Measurements from ENCODE around the gene ANKRD6.

ANKRD6 gene

GRCh38 chr6:89522778-89523177, 89.8 kb downstream of the ANKRD6 start:
- no peaks in the 10 kb centered on the region for H3K9me3 Mint-ChIP-seq
- no peak overlapping the region for H3K27ac Mint-ChIP-seq
- CTCF ChIA-PET = no interaction called here
- H3K4me1 Mint-ChIP-seq = no peaks in the 10 kb centered on the region
- H3K4me3 Mint-ChIP-seq = no peak overlapping the region
- H3K36me3 Mint-ChIP-seq = no peaks in the 10 kb centered on the region
- H3K27me3 Mint-ChIP-seq = peaks cover 4% of the 10 kb centered on the region
- no peak for DNase-seq

GRCh38 chr6:89525786-89526562, 93.0 kb downstream of the ANKRD6 start:
- no peak overlapping the region for H3K27ac Mint-ChIP-seq
- DNase-seq = no peak
- H3K27me3 Mint-ChIP-seq = peaks cover 4% of the 10 kb centered on the region

GRCh38 chr6:89526563-89526869, 93.6 kb downstream of the ANKRD6 start:
- Mint-ChIP-seq H3K27me3 (peaks cover 4% of the 10 kb centered on the region), H3K27ac (no peak overlapping the region), H3K36me3 (no peaks in the 10 kb centered on the region), H3K4me1 (no peaks in the 10 kb centered on the region), H3K9me3 (no peaks in the 10 kb centered on the region), H3K4me3 (no peak overlapping the region)
- no peak for DNase-seq
- CTCF ChIA-PET = no interaction called here

More at GRCh38 chr6:89525786-89526562, 93.0 kb downstream of the ANKRD6 start:
- Mint-ChIP-seq H3K4me3 (no peak overlapping the region), H3K4me1 (no peaks in the 10 kb centered on the region), H3K36me3 (no peaks in the 10 kb centered on the region), H3K9me3 (no peaks in the 10 kb centered on the region)
- CTCF ChIA-PET = no interaction called here

GRCh38 chr6:89527634-89528033, 94.7 kb downstream of the ANKRD6 start:
- Mint-ChIP-seq H3K9me3 (no peaks in the 10 kb centered on the region), H3K4me1 (no peaks in the 10 kb centered on the region), H3K27ac (no peak overlapping the region), H3K4me3 (no peak overlapping the region), H3K27me3 (peaks cover 4% of the 10 kb centered on the region), H3K36me3 (no peaks in the 10 kb centered on the region)
- CTCF ChIA-PET = no interaction called here
- no peak for DNase-seq

- no peaks in the 10 kb centered on the region for H3K4me1 Mint-ChIP-seq
- H3K9me3 Mint-ChIP-seq = no peaks in the 10 kb centered on the region
- no peak for DNase-seq
- no peak overlapping the region for H3K4me3 Mint-ChIP-seq
- CTCF ChIA-PET = no interaction called here
- H3K36me3 Mint-ChIP-seq = no peaks in the 10 kb centered on the region
- no peak overlapping the region for H3K27ac Mint-ChIP-seq
- H3K27me3 Mint-ChIP-seq = no peaks in the 10 kb centered on the region
These were observed 95.9 kb downstream of the ANKRD6 start for GRCh38 chr6:89528866-89529265.

- no peaks in the 10 kb centered on the region for H3K9me3 Mint-ChIP-seq
- DNase-seq = no peak
- no peak overlapping the region for H3K4me3 Mint-ChIP-seq
- H3K36me3 Mint-ChIP-seq = no peaks in the 10 kb centered on the region
- H3K27me3 Mint-ChIP-seq = peaks cover 6% of the 10 kb centered on the region
- no peak overlapping the region for H3K27ac Mint-ChIP-seq
- CTCF ChIA-PET = no interaction called here
- no peaks in the 10 kb centered on the region for H3K4me1 Mint-ChIP-seq
These were observed 98.0 kb downstream of the ANKRD6 start for GRCh38 chr6:89530982-89531381.

GRCh38 chr6:89536231-89536630, 103.3 kb downstream of the ANKRD6 start:
- Mint-ChIP-seq H3K27ac (no peak overlapping the region), H3K4me1 (no peaks in the 10 kb centered on the region), H3K27me3 (peaks cover 10% of the 10 kb centered on the region), H3K4me3 (no peak overlapping the region), H3K9me3 (no peaks in the 10 kb centered on the region), H3K36me3 (no peaks in the 10 kb centered on the region)
- DNase-seq = no peak
- CTCF ChIA-PET = no interaction called here

GRCh38 chr6:89539779-89540178, 106.8 kb downstream of the ANKRD6 start:
- no peaks in the 10 kb centered on the region for H3K4me1 Mint-ChIP-seq
- H3K9me3 Mint-ChIP-seq = no peaks in the 10 kb centered on the region
- peaks cover 9% of the 10 kb centered on the region for H3K27me3 Mint-ChIP-seq
- CTCF ChIA-PET = no interaction called here
- no peak overlapping the region for H3K4me3 Mint-ChIP-seq
- no peak for DNase-seq
- no peaks in the 10 kb centered on the region for H3K36me3 Mint-ChIP-seq
- no peak overlapping the region for H3K27ac Mint-ChIP-seq

- no peak for DNase-seq
- CTCF ChIA-PET = no interaction called here
- no peaks in the 10 kb centered on the region for H3K4me1 Mint-ChIP-seq
- no peak overlapping the region for H3K4me3 Mint-ChIP-seq
- H3K9me3 Mint-ChIP-seq = no peaks in the 10 kb centered on the region
- no peak overlapping the region for H3K27ac Mint-ChIP-seq
- no peaks in the 10 kb centered on the region for H3K36me3 Mint-ChIP-seq
- peaks cover 8% of the 10 kb centered on the region for H3K27me3 Mint-ChIP-seq
These were observed 109.3 kb downstream of the ANKRD6 start for GRCh38 chr6:89542081-89542857.

GRCh38 chr6:89542866-89543265, 109.9 kb downstream of the ANKRD6 start:
- Mint-ChIP-seq H3K27ac (no peak overlapping the region), H3K36me3 (no peaks in the 10 kb centered on the region), H3K4me3 (no peak overlapping the region), H3K4me1 (no peaks in the 10 kb centered on the region), H3K9me3 (no peaks in the 10 kb centered on the region), H3K27me3 (peaks cover 4% of the 10 kb centered on the region)
- CTCF ChIA-PET = no interaction called here
- DNase-seq = no peak

- H3K9me3 Mint-ChIP-seq = no peaks in the 10 kb centered on the region
- H3K36me3 Mint-ChIP-seq = no peaks in the 10 kb centered on the region
- H3K27ac Mint-ChIP-seq = no peak overlapping the region
- peaks cover 10% of the 10 kb centered on the region for H3K27me3 Mint-ChIP-seq
- no peaks in the 10 kb centered on the region for H3K4me1 Mint-ChIP-seq
- H3K4me3 Mint-ChIP-seq = no peak overlapping the region
- no peak for DNase-seq
- CTCF ChIA-PET = no interaction called here
These were observed 114.3 kb downstream of the ANKRD6 start for GRCh38 chr6:89547281-89547680.

- Mint-ChIP-seq H3K27ac (no peak overlapping the region), H3K4me1 (no peaks in the 10 kb centered on the region), H3K27me3 (peaks cover 22% of the 10 kb centered on the region), H3K36me3 (no peaks in the 10 kb centered on the region), H3K9me3 (peaks cover 3% of the 10 kb centered on the region), H3K4me3 (no peak overlapping the region)
- CTCF ChIA-PET = no interaction called here
- DNase-seq = no peak
These were observed 120.5 kb downstream of the ANKRD6 start for GRCh38 chr6:89553431-89553830.

GRCh38 chr6:89554106-89554505, 121.2 kb downstream of the ANKRD6 start:
- H3K4me1 Mint-ChIP-seq = no peaks in the 10 kb centered on the region
- no peak overlapping the region for H3K27ac Mint-ChIP-seq
- DNase-seq = no peak
- CTCF ChIA-PET = no interaction called here
- H3K9me3 Mint-ChIP-seq = peaks cover 3% of the 10 kb centered on the region
- no peaks in the 10 kb centered on the region for H3K36me3 Mint-ChIP-seq
- H3K4me3 Mint-ChIP-seq = no peak overlapping the region
- H3K27me3 Mint-ChIP-seq = peaks cover 18% of the 10 kb centered on the region

GRCh38 chr6:89555031-89555430, 122.1 kb downstream of the ANKRD6 start:
- no peak overlapping the region for H3K27ac Mint-ChIP-seq
- CTCF ChIA-PET = no interaction called here

GRCh38 chr6:89555806-89556205, 122.9 kb downstream of the ANKRD6 start:
- Mint-ChIP-seq H3K27ac (no peak overlapping the region), H3K4me1 (no peaks in the 10 kb centered on the region), H3K27me3 (peaks cover 27% of the 10 kb centered on the region), H3K4me3 (no peak overlapping the region), H3K9me3 (peaks cover 3% of the 10 kb centered on the region), H3K36me3 (no peaks in the 10 kb centered on the region)
- no peak for DNase-seq
- CTCF ChIA-PET = no interaction called here

More at GRCh38 chr6:89555031-89555430, 122.1 kb downstream of the ANKRD6 start:
- Mint-ChIP-seq H3K4me3 (no peak overlapping the region), H3K27me3 (peaks cover 24% of the 10 kb centered on the region), H3K4me1 (no peaks in the 10 kb centered on the region), H3K36me3 (no peaks in the 10 kb centered on the region), H3K9me3 (peaks cover 3% of the 10 kb centered on the region)
- DNase-seq = no peak
